GM18867 (cell line): ENCODE results near the gene FBRSL1.
"Not testable (repeated sequence)": the region's sequence is repeated elsewhere in the genome, so short reads cannot be mapped to it uniquely, and the experiment has no call there.

Experiments used
- ATAC-seq: cut with Tn5 transposase; IDR thresholded peaks from one replicate; pipeline ENCODE4 v1.9.1; 2021; ENCODE audit warnings: mild to moderate bottlenecking, moderate library complexity; ENCODE audit not compliant: unreplicated experiment

FBRSL1 gene

GRCh38 chr12:132489602-132490266 lies at the start of gene FBRSL1:
Gene FBRSL1, plus strand, starts transcription at chr12:132490151.
- ATAC-seq = peak; percentile 68

GRCh38 chr12:132440420-132440819 lies 49.5 kb upstream of the FBRSL1 start:
- not testable (repeated sequence) for ATAC-seq

GRCh38 chr12:132441871-132442863 lies 47.8 kb upstream of the FBRSL1 start:
- no peak for ATAC-seq

GRCh38 chr12:132443091-132443490 lies 46.9 kb upstream of the FBRSL1 start:
- ATAC-seq = no peak

GRCh38 chr12:132444283-132444682 lies 45.7 kb upstream of the FBRSL1 start:
- ATAC-seq = no peak

GRCh38 chr12:132444957-132445883 lies 44.7 kb upstream of the FBRSL1 start:
- no peak for ATAC-seq

- ATAC-seq = no peak
Measured at GRCh38 chr12:132445884-132446632, 43.9 kb upstream of the FBRSL1 start.

- no peak for ATAC-seq
Measured at GRCh38 chr12:132446633-132447326, 43.2 kb upstream of the FBRSL1 start.

- ATAC-seq = no peak
Measured at GRCh38 chr12:132447327-132447720, 42.6 kb upstream of the FBRSL1 start.

GRCh38 chr12:132447731-132448462 lies 42.1 kb upstream of the FBRSL1 start:
- ATAC-seq = no peak

- ATAC-seq = no peak
Measured at GRCh38 chr12:132448463-132448820, 41.5 kb upstream of the FBRSL1 start.

- peak; percentile 79 for ATAC-seq
Measured at GRCh38 chr12:132449565-132450417, 40.2 kb upstream of the FBRSL1 start.

GRCh38 chr12:132450418-132451171 lies 39.4 kb upstream of the FBRSL1 start:
- no peak for ATAC-seq

- ATAC-seq = no peak
Measured at GRCh38 chr12:132451172-132451835, 38.6 kb upstream of the FBRSL1 start.

- no peak for ATAC-seq
Measured at GRCh38 chr12:132451836-132452195, 38.1 kb upstream of the FBRSL1 start.

GRCh38 chr12:132452596-132453350 lies 37.2 kb upstream of the FBRSL1 start:
- no peak for ATAC-seq
